BE2C (cell line): ENCODE results near the gene NANS.

Source experiments
- DNase-seq: peaks from one replicate; pipeline ENCODE4 v3.0.0-alpha.2; 2020
- H3K27me3 ChIP-seq: fragments of 250-450 bp; sonication (Bioruptor Pico); 2 replicates; pipeline ENCODE4 v1.5.1; 2020; ENCODE audit warnings: mild to moderate bottlenecking
- H3K36me3 ChIP-seq: fragments of 250-450 bp; sonication (Bioruptor Pico); 2 replicates; pipeline ENCODE4 v1.5.1; 2020; ENCODE audit warnings: mild to moderate bottlenecking
- H3K4me1 ChIP-seq: fragments of 250-450 bp; sonication (Bioruptor Pico); 2 replicates; pipeline ENCODE4 v1.5.1; 2020
- H3K4me3 ChIP-seq: 2 replicates; pipeline ENCODE4 v1.5.1; 2011; ENCODE audit warnings: low read depth, low read length
- H3K9me3 ChIP-seq: fragments of 250-450 bp; sonication (Bioruptor Pico); 2 replicates; pipeline ENCODE4 v1.5.1; 2020
- CTCF ChIP-seq: IDR thresholded peaks from 2 replicates; pipeline ENCODE4 v1.5.1; 2012; ENCODE audit warnings: mild to moderate bottlenecking, low read depth, low read length

Gene NANS

GRCh38 chr9:98020476-98021145 is 35.9 kb upstream of the NANS start:
- peaks cover 53% of the 10 kb centered on the region for H3K36me3 ChIP-seq
- no peak for TF ChIP-seq CTCF
- no peaks in the 10 kb centered on the region for H3K9me3 ChIP-seq
- no peaks in the 10 kb centered on the region for H3K4me1 ChIP-seq
- DNase-seq = no peak
- H3K27me3 ChIP-seq = no peaks in the 10 kb centered on the region
- no peak overlapping the region for H3K4me3 ChIP-seq

- no peak overlapping the region for H3K4me3 ChIP-seq
- no peaks in the 10 kb centered on the region for H3K27me3 ChIP-seq
- no peak for TF ChIP-seq CTCF
- no peaks in the 10 kb centered on the region for H3K9me3 ChIP-seq
- DNase-seq = peak; percentile 37
- no peaks in the 10 kb centered on the region for H3K4me1 ChIP-seq
- peaks cover 45% of the 10 kb centered on the region for H3K36me3 ChIP-seq
Measured at GRCh38 chr9:98021306-98022040, 35.1 kb upstream of the NANS start.

GRCh38 chr9:98022447-98022846 is 34.1 kb upstream of the NANS start:
- Histone ChIP-seq H3K36me3 (peaks cover 35% of the 10 kb centered on the region), H3K27me3 (no peaks in the 10 kb centered on the region), H3K9me3 (no peaks in the 10 kb centered on the region), H3K4me1 (no peaks in the 10 kb centered on the region), H3K4me3 (no peak overlapping the region)
- TF ChIP-seq CTCF = no peak
- DNase-seq = no peak

- Histone ChIP-seq H3K9me3 (no peaks in the 10 kb centered on the region), H3K36me3 (peaks cover 14% of the 10 kb centered on the region), H3K4me3 (no peak overlapping the region), H3K27me3 (no peaks in the 10 kb centered on the region), H3K4me1 (no peaks in the 10 kb centered on the region)
- DNase-seq = no peak
- no peak for TF ChIP-seq CTCF
Measured at GRCh38 chr9:98024702-98025101, 31.8 kb upstream of the NANS start.

- no peaks in the 10 kb centered on the region for H3K27me3 ChIP-seq
- H3K4me3 ChIP-seq = no peak overlapping the region
- no peaks in the 10 kb centered on the region for H3K36me3 ChIP-seq
- DNase-seq = no peak
- no peak for TF ChIP-seq CTCF
- no peaks in the 10 kb centered on the region for H3K9me3 ChIP-seq
- peaks cover 3% of the 10 kb centered on the region; the same call in 1 of the 2 replicates for H3K4me1 ChIP-seq
Measured at GRCh38 chr9:98031169-98031568, 25.4 kb upstream of the NANS start.

GRCh38 chr9:98031935-98032334 is 24.6 kb upstream of the NANS start:
- H3K4me3 ChIP-seq = no peak overlapping the region
- no peak for DNase-seq
- H3K36me3 ChIP-seq = no peaks in the 10 kb centered on the region
- no peaks in the 10 kb centered on the region for H3K27me3 ChIP-seq
- H3K4me1 ChIP-seq = peaks cover 3% of the 10 kb centered on the region; the same call in 1 of the 2 replicates
- TF ChIP-seq CTCF = no peak
- no peaks in the 10 kb centered on the region for H3K9me3 ChIP-seq
